Cerebellar cortex (tissue), 1 donor: Measurements from ENCODE around the gene RTN3.
"Not testable (repeated sequence)": the region's sequence is repeated elsewhere in the genome, so short reads cannot be mapped to it uniquely, and the experiment has no call there.

Experiments
- DNase-seq: peaks from one replicate; pipeline ENCODE4 v3.0.0-alpha.2; 2015; ENCODE audit warnings: low spot score

Gene RTN3, protein sequence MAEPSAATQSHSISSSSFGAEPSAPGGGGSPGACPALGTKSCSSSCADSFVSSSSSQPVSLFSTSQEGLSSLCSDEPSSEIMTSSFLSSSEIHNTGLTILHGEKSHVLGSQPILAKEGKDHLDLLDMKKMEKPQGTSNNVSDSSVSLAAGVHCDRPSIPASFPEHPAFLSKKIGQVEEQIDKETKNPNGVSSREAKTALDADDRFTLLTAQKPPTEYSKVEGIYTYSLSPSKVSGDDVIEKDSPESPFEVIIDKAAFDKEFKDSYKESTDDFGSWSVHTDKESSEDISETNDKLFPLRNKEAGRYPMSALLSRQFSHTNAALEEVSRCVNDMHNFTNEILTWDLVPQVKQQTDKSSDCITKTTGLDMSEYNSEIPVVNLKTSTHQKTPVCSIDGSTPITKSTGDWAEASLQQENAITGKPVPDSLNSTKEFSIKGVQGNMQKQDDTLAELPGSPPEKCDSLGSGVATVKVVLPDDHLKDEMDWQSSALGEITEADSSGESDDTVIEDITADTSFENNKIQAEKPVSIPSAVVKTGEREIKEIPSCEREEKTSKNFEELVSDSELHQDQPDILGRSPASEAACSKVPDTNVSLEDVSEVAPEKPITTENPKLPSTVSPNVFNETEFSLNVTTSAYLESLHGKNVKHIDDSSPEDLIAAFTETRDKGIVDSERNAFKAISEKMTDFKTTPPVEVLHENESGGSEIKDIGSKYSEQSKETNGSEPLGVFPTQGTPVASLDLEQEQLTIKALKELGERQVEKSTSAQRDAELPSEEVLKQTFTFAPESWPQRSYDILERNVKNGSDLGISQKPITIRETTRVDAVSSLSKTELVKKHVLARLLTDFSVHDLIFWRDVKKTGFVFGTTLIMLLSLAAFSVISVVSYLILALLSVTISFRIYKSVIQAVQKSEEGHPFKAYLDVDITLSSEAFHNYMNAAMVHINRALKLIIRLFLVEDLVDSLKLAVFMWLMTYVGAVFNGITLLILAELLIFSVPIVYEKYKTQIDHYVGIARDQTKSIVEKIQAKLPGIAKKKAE

DNA sequence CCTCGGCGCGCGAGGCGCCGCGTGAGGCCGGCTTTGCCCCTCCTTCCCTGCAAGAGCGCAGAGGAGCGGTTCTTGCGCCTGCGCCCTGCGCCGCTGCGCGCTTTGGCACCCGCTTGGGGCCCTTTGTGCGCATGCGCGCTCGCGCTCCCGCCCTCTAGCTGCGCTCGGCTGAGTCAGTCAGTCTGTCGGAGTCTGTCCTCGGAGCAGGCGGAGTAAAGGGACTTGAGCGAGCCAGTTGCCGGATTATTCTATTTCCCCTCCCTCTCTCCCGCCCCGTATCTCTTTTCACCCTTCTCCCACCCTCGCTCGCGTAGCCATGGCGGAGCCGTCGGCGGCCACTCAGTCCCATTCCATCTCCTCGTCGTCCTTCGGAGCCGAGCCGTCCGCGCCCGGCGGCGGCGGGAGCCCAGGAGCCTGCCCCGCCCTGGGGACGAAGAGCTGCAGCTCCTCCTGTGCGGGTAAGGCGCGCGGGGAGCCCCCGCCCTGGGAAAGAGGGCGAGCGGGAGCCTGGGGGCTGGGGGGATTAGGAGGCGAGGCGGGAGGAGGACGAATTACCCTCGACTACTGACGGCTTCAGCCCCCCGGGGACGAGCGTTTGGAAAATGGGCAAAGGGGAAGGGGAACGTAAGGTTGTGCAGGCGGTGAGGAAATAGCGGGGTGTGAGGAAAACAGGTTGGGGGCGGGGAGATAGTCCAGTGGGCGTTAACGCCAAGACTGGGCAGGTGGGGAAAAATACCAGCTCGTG, at the start of gene RTN3:
Gene RTN3, plus strand, starts transcription at position 180 of the 745 bp plus-strand sequence. Its CDS starts 137 bp downstream, at position 317.
- peak; percentile 96 for DNase-seq

DNA sequence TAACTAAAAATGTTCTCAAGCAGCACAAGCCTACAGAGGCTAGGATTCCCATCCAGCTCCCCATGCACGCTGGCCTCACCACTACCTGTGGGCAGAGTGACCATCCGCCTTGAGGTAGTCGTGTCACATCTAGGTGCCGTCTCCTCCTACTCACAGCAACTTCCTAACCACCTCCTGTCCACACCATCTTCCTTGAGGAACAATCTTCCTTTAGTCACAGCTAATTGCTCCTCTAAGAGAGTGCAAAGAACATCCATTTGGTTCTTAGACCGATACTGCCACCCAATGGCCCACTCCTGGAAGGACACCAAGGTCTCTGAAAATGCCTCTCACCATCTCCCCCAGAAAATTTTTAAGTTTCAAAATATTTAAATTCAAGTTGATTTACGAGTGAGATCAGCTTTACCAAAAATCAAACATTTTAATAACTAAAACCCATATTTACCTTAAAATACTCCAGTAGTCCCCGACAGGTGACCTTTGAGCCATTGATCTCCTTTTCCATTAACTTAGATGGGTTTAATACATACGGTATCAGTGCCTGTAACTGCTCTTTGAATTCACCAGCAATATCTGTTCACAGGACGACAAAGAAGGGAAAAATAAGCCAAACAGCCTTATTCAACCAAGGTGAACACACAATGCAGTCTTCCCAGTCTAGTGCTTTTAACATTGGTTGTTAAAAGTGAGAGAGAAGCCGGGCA, 45.4 kb upstream of the RTN3 start:
- DNase-seq = peak; percentile 80

DNA sequence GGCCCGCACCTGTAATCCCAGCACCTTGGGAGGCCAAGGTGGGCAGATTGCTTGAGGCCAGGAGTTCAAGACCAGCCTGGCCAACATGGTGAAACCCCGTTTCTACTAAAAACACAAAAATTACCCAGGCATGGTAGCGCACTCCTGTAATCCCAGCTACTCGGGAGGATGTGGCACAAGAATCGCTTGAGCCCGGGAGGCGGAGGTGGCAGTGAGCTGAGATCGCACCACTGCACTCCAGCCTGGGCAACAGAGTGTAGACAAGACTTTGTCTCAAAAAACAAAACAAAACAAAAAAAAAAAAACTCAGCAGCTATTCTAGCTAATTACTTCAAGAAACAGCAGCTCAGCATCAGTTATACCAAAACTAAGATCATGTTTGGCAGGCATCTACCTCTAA, 42.9 kb upstream of the RTN3 start:
- not testable (repeated sequence) for DNase-seq

DNA sequence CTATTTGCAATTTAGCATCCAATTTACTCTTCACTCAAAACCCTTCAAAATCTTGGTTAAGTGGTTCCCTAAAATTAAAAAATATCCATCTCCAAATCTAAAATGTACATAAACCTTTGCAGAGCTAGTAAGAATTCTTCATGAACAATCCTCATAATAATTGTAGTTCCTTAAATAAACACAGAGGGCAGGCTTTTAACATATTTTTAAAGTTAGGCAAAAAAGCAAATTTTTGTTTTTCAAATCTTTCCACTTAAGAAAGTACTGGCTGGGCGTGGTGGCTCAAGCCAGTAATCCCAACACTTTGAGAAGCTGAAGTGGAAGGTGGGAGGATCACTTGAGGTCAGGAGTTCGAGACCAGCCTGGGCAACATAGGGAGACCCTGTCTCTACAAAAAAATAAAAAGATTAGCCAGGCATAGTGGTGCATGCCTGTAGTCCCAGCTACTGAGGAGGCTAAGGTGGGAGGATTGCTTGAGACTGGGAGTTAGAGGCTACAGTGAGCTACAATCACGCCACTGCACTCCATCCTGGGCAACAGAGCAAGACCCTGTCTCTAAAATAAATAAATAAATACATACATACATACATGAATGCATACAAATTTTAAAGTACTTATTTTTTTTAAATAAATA, 42.0 kb upstream of the RTN3 start:
- peak; percentile 20 for DNase-seq

DNA sequence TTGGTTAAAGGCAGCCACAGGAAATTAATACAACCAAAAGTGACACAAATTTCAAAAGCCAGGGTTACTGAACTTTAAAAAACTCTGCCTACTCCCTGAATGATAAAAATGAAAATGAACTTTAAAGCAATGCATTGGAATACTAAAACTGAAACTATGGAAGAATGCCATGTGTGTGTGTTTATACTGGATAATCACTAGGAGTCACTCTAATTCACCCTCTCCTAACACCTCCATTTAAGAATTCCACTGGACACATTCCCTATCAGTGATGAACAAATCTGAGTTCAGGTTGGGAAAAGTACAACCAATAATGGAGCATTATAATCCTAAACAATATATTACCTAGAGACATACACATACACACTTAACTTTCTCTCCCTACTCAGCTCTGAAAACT, 39.6 kb upstream of the RTN3 start:
- DNase-seq = no peak

DNA sequence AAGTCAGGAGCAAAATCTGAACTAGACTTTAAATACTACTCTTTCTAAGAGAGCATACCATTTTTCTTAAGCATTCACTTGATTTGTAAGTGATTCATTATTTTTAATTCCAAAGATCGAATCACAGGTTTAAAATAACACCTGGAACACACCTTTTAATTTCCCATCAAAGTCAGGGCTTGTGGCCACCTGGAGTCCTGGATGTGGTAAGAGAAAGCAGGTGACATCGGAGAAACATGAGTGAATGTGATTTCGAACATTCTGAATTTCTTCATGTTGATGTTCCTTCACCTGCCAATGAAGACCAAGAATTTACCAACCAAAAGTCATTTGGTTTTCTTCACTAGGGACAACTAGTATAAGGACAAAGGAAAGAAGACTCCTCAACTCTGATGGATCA, 38.1 kb upstream of the RTN3 start:
- no peak for DNase-seq

DNA sequence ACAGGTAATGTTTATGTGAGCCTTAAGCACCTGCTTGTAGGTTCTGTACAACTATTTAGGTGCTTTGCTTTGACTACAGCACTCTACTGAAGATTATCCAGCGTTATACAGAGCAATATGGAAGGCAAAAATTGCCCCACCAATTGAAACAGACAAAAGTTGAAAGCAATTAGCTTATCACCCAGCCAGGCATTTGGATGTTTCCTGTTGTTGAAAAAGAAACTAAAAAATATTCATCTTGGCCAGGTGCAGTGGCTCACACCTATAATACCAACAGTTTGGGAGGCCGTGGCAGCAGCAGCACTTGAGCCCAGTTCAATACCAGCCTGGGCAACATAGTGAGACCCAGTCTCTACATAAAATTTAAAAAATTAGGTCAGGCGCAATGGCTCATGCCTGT, 28.6 kb upstream of the RTN3 start:
- no peak for DNase-seq

DNA sequence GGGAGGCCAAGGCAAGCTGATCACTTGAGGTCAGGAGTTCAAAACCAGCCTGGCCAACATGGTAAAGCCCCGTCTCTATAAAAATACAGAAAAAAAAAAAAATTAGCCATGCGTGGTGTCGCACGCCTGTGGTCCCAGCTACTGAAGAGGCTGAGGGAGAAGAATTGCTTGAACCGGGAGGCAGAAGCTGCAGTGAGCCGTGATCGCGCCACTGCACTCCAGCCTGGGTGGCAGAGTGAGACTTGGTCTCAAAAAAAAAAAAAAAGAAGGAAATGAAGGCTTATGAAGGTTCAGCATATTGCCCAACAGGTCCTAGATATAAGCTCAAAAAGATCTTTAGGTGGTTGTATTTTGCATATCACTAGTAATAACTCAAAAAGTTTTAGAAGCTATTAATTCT, 20.3 kb upstream of the RTN3 start:
- DNase-seq = no peak

DNA sequence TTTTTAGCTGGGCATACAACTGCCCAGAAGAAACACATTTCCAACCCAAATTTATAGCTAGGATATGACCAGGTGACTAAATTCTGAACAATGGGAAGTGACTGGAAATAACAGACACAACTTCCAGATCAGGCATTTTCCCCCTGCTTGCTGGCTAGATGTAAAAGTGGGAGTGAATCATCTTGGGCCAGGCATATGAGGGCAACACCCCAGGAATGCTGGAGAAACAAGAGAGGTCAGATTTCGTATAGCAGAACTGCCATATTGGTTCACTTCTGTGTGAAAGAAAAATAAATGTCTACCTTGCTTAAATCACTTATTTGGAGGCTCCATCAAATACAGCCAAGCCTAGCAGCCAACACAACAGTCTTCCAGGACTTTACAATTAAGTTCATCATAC, 17.5 kb upstream of the RTN3 start:
- DNase-seq = no peak

DNA sequence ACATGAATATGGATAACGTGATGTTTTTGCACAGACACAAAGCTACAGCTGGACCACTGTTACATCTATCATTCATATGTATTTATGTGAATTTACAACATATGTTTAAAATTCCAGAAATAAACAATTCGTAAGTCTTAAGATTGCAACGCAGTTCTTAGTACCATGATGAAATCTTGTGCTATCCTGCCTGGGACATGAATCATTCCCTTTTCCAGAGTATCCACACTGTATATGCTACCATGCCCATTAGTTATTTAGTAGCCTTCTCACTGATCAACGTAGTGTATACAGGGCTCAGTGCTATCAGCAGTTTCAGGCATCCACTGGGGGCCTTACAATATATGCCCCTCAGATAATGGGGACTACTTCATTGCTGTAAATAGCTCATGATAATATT, 14.4 kb upstream of the RTN3 start:
- DNase-seq = no peak

DNA sequence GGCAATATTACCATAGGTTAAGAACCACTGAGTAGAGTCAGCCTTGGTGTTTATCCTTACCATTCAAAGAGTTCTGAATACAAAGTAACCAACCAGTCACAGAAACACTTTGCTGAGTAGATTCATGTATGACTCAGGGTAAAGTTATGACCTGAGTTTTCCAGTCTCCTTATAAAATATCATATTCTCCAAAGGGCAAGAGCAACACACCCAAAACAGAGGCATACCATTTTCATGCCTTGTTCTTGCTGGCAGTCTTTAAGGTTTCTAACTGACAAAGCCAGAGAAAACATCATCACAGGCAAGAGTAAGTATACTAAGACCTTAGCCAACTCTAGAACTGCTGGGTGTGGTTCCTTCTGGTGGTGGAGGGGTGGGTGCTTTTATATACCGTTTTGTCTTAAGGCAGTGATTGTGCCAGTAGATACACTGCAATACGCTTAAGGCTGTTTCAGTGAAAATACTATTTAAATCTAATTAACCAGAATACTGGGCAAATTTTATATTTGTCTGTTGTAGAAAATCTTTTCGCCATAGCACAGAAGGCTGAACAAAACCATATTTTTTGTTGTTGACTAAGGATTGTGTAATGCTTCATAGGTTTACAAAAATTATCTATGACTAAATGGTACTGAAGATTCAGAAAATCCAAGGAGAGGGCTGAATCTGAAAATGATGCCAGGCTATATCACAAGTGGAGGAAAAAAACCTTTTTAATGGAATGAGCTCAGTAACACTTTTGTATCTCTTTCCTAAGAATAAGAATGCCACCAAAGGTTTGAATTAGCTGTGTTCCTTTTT, 13.1 kb upstream of the RTN3 start:
- no peak for DNase-seq

DNA sequence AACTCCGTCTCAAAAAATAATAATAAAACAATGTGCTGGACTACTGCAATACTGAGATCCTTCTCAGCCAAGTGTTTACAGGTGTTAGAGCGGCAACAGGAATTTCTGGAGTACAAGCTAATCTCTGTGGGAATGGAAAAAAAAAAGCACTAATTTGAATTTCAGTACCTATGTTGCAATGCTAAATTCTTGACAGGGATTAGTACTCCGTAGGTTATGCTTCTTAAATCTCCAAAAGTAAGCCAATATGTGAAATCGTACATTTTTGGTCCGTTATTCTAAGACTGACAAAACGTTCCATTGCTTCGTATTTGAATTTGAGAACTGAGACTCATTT, 11.2 kb upstream of the RTN3 start:
- no peak for DNase-seq

DNA sequence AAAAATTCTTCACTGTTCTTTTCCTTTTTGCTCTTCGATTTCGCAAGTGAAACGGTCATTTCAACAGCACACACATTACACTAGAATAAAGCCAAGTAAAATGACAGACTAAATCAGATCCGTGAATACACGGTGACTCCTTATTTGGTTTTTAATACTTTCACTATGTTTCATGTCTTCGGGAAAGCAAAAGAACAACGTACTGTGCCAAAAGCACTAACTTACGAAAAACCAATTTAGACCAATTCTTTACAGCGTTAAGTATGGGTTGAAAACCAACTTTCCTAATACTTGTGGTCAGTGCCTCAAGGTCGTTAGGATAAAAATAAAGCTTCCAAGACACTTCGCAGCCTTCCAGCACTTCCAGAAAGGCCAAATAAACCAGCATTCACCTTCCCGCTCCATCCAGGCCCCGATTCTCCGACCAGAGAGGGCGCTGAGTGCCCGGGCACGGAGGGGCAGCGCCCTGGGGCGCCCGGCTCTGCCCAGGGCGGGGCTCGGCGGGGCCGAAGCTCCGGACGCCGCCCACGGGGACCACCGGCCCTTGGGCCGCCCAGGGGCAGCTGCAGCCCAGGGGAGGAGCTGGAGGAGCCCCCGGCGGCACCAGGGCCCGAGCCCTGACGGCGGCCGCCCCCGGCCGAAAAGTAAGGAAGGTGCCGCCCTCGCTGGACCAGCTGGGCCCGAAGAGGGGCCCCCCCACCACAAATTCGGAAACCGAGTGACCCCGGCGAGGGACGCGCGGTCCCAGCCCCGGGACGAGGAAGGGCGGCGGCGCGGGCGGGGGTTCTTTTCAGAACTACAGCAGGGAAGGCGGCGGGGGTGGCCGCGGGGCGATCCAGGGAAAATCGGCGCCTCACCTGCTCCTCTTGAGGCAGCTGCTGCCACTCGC, 10.6 kb upstream of the RTN3 start:
- peak; percentile 78 for DNase-seq

DNA sequence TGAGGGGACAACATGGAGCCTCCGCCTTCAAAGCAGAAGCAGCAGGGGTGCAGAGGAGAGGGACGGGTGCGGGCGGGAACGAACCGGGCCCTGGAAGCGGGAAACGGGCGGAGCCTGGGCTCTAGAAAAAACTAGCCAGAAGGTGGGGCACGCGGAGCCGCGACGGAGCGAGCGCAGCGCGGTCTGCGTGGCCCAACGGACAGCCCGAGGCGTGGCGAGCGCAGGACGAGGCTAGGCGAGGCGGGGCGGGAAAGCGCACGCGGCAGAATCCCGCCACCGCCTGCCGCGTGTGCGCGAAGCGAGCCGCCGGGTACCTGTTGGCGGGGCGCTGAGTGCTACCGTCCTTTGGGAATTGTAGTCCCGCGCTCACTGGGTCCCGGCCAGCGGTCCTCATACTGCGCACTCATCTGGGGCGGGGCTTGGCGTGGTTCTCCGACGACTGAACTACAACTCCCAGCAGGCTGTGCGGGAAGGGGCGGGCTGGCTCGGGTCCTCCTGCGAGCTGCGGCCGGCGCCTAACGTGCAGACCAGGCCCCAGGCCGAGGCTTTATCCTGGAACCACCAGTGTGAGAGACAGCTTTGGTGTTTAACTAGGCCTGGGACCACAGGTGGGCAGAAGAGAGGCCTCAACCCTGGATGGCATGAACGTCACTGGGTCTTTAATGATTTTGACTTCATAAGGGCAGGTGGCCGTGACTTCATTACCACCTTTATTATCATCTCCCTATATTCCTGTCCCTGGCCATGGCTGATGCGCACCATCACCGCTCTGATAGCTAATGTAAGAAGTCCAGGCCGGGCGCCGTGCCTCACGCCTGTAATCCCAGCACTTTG, 9.8 kb upstream of the RTN3 start, which contains the start of gene ATL3:
Gene ATL3, minus strand, starts transcription at position 55 of the 834 bp plus-strand sequence. Its CDS starts 41 bp downstream, at position 14.
- peak; percentile 96 for DNase-seq

DNA sequence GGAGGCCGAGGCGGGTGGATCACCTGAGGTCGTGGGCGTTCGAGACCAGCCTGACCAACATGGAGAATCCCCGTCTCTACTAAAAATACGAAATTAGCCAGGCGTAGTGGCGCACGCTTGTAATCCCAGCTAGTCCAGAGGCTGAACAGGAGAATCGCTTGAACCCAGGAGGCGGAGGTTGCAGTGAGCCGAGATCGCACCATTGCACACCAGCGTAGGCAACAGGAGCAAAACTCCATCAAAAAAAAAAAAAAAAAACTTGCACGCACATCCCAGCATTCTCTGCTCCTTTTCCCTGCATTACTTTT, 9.2 kb upstream of the RTN3 start:
- DNase-seq = no peak

DNA sequence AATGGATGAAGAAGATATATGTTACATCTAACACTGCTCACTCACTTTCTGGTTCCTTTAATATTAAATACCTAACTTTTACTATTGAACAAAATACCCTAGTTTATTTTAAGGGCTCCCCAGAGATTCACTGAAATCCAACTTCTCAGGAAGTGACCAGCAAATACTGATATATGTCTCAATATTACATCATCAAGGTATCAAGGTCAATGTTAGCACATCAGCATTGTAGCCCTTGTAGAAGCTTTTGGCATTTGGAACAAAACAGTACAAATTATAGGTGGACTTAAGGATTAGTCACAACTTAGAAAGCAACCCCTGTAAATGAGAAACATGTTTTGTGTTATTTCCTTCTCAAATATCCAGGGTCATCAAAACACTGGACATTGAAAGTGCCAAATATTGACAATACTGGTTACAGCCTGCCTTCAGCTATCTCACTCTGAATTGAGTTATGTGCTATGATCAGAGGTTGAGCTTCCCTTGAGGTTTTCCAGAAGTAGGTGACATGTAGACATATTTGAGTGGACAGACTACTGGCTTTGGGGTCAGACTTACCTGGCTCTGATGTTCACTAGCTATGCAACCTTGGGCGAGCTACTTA, 8.3 kb upstream of the RTN3 start:
- DNase-seq = no peak

DNA sequence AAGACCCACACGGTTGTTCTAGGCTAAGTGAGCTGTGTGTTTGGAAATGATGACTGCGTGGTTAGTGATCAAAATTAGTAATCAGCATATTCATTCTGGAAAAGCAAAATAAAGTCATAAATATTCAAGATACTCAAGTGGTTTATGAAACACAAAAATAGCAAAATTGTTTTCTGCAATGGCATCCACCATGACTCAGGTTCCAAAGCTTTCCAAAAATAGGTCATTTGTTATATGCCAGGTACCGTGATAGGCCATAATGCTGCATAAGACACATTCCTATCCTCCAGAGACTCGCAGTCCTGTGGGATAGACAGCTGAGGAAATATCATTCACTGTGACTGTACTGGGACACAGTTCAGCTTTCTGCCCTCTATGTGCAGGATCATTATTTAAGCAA, 7.7 kb upstream of the RTN3 start:
- no peak for DNase-seq

DNA sequence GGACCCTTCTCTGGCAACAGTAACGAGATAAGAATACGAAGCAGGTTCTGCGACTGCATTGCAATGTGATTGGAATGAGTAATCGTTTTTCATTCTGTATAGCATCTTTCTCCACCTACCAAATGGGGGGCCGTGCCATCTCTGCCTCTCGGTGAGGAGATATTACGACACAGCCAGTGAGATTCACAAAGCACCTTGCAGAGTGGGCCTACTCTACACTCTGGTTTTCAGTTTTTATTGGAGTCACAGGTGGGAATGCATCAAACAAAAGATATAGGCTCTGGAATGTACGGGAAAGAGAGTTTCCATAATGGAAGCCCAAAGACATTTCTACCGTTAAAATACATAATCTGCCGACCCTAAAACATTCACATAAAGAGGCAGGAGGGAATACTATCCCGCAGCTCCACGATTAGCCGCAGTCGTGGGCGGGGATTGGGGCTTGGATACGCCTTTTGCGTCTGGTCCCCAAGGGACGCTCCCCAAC, 423 bp upstream of the RTN3 start:
- DNase-seq = no peak
